ENCODE data around the gene FUNDC1. TPM values are rescaled to one million over a fixed set of nuclear protein-coding genes. Genes with fewer than 3 reads are reported as not detected.

Gene FUNDC1
- polyA plus RNA-seq, 1 donor, result 17.2 TPM

DNA sequence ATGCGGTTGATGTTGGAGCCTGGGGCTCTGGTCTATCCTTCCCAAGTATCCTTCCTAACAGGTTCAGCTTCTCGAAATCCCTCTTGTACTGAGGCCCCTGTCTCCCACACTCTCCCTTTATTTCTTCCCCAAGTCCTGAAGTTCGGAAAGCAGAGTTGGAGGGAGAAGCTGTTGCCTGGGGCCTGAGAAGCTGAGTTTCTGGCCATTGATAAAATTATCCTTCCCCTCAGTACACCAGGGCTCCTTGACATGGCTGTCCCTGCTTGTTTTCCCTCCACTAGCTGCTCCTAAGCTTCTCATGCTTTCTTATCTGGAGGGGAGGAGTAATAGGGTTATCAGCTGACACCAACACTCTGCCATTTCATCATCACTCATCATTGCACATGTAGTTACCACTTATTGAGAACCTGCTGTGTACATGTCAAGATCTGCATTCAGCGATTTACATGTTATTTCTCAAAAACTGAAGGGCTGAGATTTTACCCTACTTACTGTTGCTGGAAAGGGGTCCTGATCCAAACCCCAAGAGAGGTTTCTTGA lies 58.0 kb downstream of the FUNDC1 start:
- H3K27me3 ChIP-seq (ENCODE audit: control insufficient read depth, insufficient read depth, low read length), result no peaks in the 10 kb centered on the region
- no CpG with 5 or more reads among the region's 4 CpGs for WGBS (ENCODE audit: insufficient coverage, low lambda C conversion rate)
- no peaks in the 10 kb centered on the region for H3K4me1 ChIP-seq (ENCODE audit: control insufficient read depth, insufficient read depth, low read length)
- H3K4me3 ChIP-seq (ENCODE audit: low read length), result no peak overlapping the region
- peak; percentile 10 to 37 for DNase-seq
- no peaks in the 10 kb centered on the region for H3K9me3 ChIP-seq (ENCODE audit: control insufficient read depth, low read depth, low read length)
- no peaks in the 10 kb centered on the region for H3K36me3 ChIP-seq (ENCODE audit: control insufficient read depth, insufficient read depth, low read length)
- H3K27ac ChIP-seq (ENCODE audit: low read length), result no peak overlapping the region

DNA sequence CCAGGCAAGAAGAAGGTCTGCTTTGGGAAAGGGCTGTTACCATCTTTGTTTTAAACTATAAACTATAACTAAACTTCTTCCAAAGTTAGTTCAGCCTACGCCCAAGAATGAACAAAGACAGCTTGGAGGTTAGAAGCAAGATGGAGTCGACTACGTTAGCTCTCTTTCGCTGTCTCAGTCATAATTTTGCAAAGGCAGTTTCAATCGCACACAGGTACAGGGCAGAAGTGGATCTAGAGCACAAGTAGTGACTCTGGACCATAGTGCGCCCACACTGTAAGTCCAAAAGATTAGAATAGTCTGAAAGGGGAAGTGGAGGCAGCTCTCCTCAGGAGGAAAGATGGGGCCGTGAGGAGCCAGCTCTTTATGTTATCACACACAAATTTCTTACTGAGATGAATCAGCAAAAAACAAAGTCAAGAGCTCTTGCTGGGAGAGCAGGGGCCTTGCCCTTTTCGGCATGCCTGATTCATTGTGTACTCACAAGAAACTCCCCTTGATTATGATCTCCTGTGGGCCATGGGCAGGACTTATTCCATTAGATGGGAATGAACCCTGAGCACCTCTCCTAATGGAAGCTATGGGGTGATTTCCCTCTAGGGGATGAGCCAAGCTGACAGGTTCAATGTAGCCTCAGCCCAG lies 58.6 kb downstream of the FUNDC1 start:
- H3K27me3 ChIP-seq (ENCODE audit: control insufficient read depth, insufficient read depth, low read length), result no peaks in the 10 kb centered on the region
- no peak for DNase-seq
- no peak overlapping the region for H3K27ac ChIP-seq (ENCODE audit: low read length)
- H3K4me3 ChIP-seq (ENCODE audit: low read length), result no peak overlapping the region
- no peaks in the 10 kb centered on the region for H3K4me1 ChIP-seq (ENCODE audit: control insufficient read depth, insufficient read depth, low read length)
- H3K9me3 ChIP-seq (ENCODE audit: control insufficient read depth, low read depth, low read length), result no peaks in the 10 kb centered on the region
- WGBS (ENCODE audit: insufficient coverage, low lambda C conversion rate), result no CpG with 5 or more reads among the region's 8 CpGs
- no peaks in the 10 kb centered on the region for H3K36me3 ChIP-seq (ENCODE audit: control insufficient read depth, insufficient read depth, low read length)

GRCh38 chrX:44482575-44482974 lies 60.1 kb downstream of the FUNDC1 start:
- no peaks in the 10 kb centered on the region for H3K27me3 ChIP-seq (ENCODE audit: control insufficient read depth, insufficient read depth, low read length)
- H3K4me1 ChIP-seq (ENCODE audit: control insufficient read depth, insufficient read depth, low read length), result no peaks in the 10 kb centered on the region
- H3K9me3 ChIP-seq (ENCODE audit: control insufficient read depth, low read depth, low read length), result no peaks in the 10 kb centered on the region
- H3K27ac ChIP-seq (ENCODE audit: low read length), result no peak overlapping the region
- DNase-seq, result no peak
- H3K36me3 ChIP-seq (ENCODE audit: control insufficient read depth, insufficient read depth, low read length), result no peaks in the 10 kb centered on the region
- no peak overlapping the region for H3K4me3 ChIP-seq (ENCODE audit: low read length)
- WGBS (ENCODE audit: insufficient coverage, low lambda C conversion rate), result no CpG with 5 or more reads among the region's 1 CpG

DNA sequence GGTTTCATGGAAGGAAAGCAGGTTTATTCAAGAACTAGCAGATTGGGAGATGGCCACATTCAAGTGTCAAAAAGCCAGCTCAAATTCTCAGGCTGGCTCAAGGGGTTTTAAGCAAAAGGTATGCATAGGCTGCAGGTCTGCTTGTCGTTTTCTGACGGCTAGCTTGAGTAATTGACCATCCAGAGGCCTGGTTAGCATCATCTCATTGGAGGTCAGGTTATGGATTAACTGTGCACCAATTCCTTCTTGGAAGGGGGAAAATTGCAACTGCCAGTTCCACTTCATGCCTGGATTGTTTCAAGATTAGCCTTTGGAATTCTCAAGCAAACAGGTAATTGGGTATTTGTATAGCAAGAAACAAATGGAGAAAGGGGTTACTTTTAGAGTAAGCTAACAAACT lies 62.1 kb downstream of the FUNDC1 start:
- WGBS (ENCODE audit: insufficient coverage, low lambda C conversion rate), result no CpG with 5 or more reads among the region's 2 CpGs
- Histone ChIP-seq H3K36me3 (ENCODE audit: control insufficient read depth, insufficient read depth, low read length) (no peaks in the 10 kb centered on the region), H3K27me3 (ENCODE audit: control insufficient read depth, insufficient read depth, low read length) (no peaks in the 10 kb centered on the region), H3K9me3 (ENCODE audit: control insufficient read depth, low read depth, low read length) (no peaks in the 10 kb centered on the region), H3K4me3 (ENCODE audit: low read length) (no peak overlapping the region), H3K4me1 (ENCODE audit: control insufficient read depth, insufficient read depth, low read length) (no peaks in the 10 kb centered on the region), H3K27ac (ENCODE audit: low read length) (no peak overlapping the region)
- no peak for DNase-seq

DNA sequence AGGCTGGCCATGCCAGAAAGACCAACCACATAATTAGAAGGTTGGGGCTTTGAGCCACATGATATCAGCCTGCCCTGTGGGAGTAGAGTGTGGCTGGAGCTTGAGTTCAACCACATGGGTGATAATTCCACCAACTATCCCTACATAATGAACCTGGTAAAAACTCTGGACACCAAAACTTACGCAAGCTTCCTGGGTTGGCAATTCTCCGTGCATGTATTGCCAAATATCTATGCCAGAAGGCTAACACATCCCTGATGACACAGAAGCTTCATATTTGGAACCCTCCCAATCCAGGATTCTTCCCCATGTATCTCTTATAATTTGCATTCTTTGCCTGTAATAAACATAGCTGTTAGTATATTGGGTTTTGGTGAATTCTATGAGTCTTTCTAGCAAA lies 68.2 kb downstream of the FUNDC1 start:
- Histone ChIP-seq H3K27ac (ENCODE audit: low read length) (no peak overlapping the region), H3K36me3 (ENCODE audit: control insufficient read depth, insufficient read depth, low read length) (no peaks in the 10 kb centered on the region), H3K27me3 (ENCODE audit: control insufficient read depth, insufficient read depth, low read length) (no peaks in the 10 kb centered on the region), H3K4me3 (ENCODE audit: low read length) (no peak overlapping the region), H3K4me1 (ENCODE audit: control insufficient read depth, insufficient read depth, low read length) (no peaks in the 10 kb centered on the region), H3K9me3 (ENCODE audit: control insufficient read depth, low read depth, low read length) (no peaks in the 10 kb centered on the region)
- WGBS (ENCODE audit: insufficient coverage, low lambda C conversion rate), result no CpG with 5 or more reads among the region's 2 CpGs
- no peak for DNase-seq

Other genes starting within 250 kb of the FUNDC1 start
- 2.2 TPM for gene EFHC2, start 199.2 kb downstream of the FUNDC1 start, polyA plus RNA-seq

Data from large intestine (tissue), 3 donors.